HUES48 (cell line): ENCODE measurements around the gene ISCA2.
"Not testable (repeated sequence)": the region's sequence is repeated elsewhere in the genome, so short reads cannot be mapped to it uniquely, and the experiment has no call there.

Experiments used
- H3K27ac ChIP-seq: one replicate; pipeline ENCODE4 v1.7.0; 2013; ENCODE audit warnings: low read depth, low read length, inconsistent platforms
- H3K27me3 ChIP-seq: 2 replicates; pipeline ENCODE4 v1.6.1; 2013; ENCODE audit warnings: mild to moderate bottlenecking, low read length; ENCODE audit not compliant: control insufficient read depth, insufficient read depth
- H3K36me3 ChIP-seq: 2 replicates; pipeline ENCODE4 v1.6.1; 2013; ENCODE audit warnings: low read length; ENCODE audit not compliant: control insufficient read depth, insufficient read depth
- H3K4me1 ChIP-seq: 2 replicates; pipeline ENCODE4 v1.6.1; 2013; ENCODE audit warnings: mild to moderate bottlenecking, low read length; ENCODE audit not compliant: control insufficient read depth, insufficient read depth
- H3K4me3 ChIP-seq: 2 replicates; pipeline ENCODE4 v1.5.1; 2013; ENCODE audit warnings: mild to moderate bottlenecking, low read depth, low read length
- H3K9ac ChIP-seq: 2 replicates; pipeline ENCODE4 v1.6.1; 2013; ENCODE audit warnings: mild to moderate bottlenecking, low read depth, low read length, moderate library complexity
- H3K9me3 ChIP-seq: 2 replicates; pipeline ENCODE4 v1.6.1; 2013; ENCODE audit warnings: low read length; ENCODE audit not compliant: control insufficient read depth, insufficient read depth

The ISCA2 gene

DNA sequence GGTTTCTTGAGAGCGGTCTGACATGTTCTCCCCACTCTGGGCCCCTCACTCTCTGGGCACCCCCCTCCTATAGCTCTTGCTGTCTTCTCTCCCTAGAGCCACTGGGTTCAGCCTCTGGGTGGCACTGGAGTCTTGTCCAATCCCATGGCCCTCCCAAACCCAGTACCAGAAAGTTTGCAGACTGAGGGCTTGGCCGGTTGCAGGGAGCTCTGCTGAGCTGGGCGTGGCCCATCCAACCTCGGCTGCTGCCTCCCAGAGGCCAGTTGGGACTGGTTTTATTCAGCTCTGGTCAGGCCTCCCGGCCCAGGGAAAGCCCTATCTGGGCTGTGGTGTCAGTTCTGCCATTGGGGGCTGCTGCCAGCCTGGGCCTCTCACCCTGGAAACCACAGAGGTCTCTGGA, 37.9 kb downstream of the ISCA2 start:
- Histone ChIP-seq H3K9me3 (no peaks in the 10 kb centered on the region), H3K4me1 (no peaks in the 10 kb centered on the region), H3K4me3 (no peak overlapping the region), H3K27me3 (no peaks in the 10 kb centered on the region), H3K9ac (no peak overlapping the region), H3K36me3 (no peaks in the 10 kb centered on the region), H3K27ac (no peak overlapping the region)

DNA sequence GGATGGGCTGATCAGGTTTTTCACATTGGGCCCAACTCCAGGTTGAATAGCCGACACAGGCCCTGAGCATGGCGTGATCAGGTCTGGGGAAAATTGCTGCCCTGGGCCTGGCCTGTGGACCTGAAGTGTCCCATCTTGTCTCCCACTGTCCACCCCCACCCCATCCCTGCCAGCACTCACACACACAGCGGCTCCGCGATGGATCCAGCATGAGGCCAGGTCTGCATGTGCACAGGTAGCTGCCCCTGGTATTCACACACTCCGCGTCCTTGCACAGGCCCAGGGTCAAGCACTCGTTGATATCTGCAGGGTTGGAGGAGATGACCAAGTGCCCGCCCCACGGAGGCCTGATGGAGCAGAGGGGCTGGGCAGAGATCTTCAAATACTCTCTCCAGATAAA, 38.7 kb downstream of the ISCA2 start:
- Histone ChIP-seq H3K9ac (no peak overlapping the region), H3K4me3 (no peak overlapping the region), H3K9me3 (no peaks in the 10 kb centered on the region), H3K27me3 (no peaks in the 10 kb centered on the region), H3K27ac (no peak overlapping the region), H3K4me1 (no peaks in the 10 kb centered on the region), H3K36me3 (no peaks in the 10 kb centered on the region)

GRCh38 chr14:74533576-74533975, 40.0 kb downstream of the ISCA2 start:
- Histone ChIP-seq H3K4me1 (no peaks in the 10 kb centered on the region), H3K9ac (no peak overlapping the region), H3K27me3 (no peaks in the 10 kb centered on the region), H3K9me3 (no peaks in the 10 kb centered on the region), H3K36me3 (no peaks in the 10 kb centered on the region), H3K27ac (no peak overlapping the region), H3K4me3 (no peak overlapping the region)

DNA sequence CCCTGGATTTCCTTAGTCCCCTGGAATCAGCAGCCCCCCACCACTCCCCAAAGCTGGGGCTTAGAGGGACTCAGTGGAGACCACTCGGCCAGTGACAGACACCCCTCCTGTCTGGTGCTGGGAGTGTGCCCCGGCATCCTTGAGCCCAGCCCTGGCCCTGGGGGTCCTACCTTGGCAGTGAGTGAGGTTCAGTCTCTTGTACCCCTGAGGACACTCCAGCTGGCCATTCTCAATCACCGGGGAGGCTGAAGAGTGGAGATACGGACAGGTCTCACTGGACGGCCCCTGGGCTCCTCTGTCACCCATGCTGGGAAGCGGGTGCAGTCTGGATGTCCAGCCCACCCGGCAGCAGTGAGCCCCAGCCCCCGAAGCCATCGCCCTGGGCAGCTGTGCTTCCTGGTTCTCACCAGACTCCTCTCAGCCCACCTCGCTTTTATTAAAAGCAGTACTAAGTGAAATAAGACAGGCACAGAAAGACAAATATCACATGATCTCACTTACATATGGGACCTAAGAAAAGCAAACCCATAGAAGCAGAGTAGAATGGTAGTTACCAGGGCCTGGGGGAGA, 42.3 kb downstream of the ISCA2 start:
- no peak overlapping the region for H3K4me3 ChIP-seq
- H3K36me3 ChIP-seq, result no peaks in the 10 kb centered on the region
- H3K27me3 ChIP-seq, result no peaks in the 10 kb centered on the region
- no peak overlapping the region for H3K9ac ChIP-seq
- no peaks in the 10 kb centered on the region for H3K9me3 ChIP-seq
- no peak overlapping the region for H3K27ac ChIP-seq
- H3K4me1 ChIP-seq, result no peaks in the 10 kb centered on the region

- H3K9me3 ChIP-seq, H3K4me3 ChIP-seq, H3K27me3 ChIP-seq, H3K9ac ChIP-seq, H3K27ac ChIP-seq, H3K36me3 ChIP-seq, H3K4me1 ChIP-seq: not testable (repeated sequence)
Measured at GRCh38 chr14:74536336-74536735, 42.8 kb downstream of the ISCA2 start.

DNA sequence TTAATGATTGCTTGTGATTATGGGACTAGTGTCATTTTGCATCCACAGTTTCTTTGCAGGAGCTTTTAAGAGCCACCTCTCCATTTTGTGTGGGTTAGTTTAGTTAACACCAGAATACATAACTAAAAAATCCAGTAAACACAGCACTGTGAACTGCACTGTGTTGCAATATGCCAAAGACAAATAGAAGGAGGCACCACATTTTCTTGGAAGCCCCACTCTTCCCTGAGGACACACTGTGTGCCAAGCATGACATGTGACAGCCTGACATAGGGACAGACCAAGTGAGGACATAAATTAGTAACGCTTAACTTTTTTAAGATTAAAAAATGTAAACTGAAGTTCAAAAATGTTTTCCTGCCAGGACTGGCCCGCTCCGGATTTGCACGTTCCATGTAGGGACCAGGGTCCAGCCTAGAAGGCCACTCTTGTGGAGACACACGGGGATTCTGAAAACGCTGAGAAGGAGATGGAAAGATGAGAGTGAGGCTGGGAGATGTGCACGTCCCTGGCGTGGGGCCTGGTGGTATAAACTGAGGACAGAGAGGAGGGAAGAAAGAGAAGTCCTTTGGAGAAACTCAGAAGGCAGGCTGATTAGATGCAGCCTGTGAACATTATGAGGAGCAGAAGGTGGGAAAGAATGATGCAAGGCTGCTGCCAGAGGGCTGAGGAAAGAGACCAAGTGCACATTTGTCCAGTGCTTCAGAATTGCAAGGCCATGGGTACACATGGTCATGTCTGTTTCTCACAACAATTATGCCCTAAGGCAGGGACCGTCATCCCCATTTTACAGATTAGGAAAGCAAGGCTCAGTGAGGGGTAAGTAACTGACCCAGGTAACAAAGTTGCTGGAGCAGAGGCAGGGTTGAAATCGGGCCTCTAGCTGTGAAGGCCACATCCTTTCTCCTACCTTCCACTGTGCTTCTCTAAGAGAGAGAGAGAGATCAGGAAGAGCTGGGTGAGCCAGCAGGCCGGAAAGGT, 45.1 kb downstream of the ISCA2 start:
- H3K27ac ChIP-seq, result no peak overlapping the region
- no peaks in the 10 kb centered on the region for H3K27me3 ChIP-seq
- H3K9ac ChIP-seq, result no peak overlapping the region
- H3K4me3 ChIP-seq, result no peak overlapping the region
- H3K9me3 ChIP-seq, result no peaks in the 10 kb centered on the region
- H3K4me1 ChIP-seq, result no peaks in the 10 kb centered on the region
- H3K36me3 ChIP-seq, result no peaks in the 10 kb centered on the region

DNA sequence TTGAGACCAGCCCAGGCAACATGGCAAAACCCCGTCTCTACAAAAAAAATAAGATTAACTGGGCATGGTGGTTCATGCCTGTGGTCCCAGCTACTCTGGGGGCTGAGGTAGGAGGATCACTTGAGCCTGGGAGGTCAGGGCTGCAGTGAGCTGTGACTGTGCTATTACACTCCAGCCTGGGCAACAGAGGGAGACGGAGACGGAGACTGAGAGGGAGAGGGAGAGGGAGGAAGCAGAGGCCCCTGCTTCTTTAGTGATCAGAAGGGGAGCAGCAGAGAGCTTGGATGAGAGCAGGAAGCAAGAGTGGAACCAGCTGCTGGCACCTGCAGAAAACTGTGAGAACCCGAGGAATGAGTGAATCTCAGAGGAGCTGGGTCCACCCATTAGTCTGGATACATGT, 45.9 kb downstream of the ISCA2 start:
- H3K36me3 ChIP-seq, result no peaks in the 10 kb centered on the region
- H3K27me3 ChIP-seq, result no peaks in the 10 kb centered on the region

DNA sequence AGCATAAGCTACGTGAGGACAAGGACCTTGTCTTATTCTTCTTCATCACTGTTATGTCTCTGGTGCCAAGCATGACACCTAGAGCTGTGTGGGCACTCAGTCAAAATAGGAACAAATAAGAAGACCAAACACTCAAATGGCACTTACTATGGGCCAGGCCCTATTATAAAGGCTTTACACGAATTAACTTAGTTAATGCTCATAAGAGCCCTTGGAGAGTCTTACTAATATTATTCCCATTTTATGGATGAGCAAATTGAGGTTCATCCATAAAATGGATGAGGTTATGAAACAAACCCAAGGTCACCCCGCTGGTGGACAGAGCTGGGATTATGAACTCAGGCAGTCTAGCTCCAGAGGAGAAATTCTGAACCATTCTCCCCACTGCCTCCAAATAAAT, 47.7 kb downstream of the ISCA2 start:
- Histone ChIP-seq H3K4me1 (peaks cover under 1% of the 10 kb centered on the region; the same call in 1 of the 2 replicates), H3K36me3 (no peaks in the 10 kb centered on the region), H3K9ac (no peak overlapping the region), H3K4me3 (no peak overlapping the region), H3K27ac (no peak overlapping the region), H3K9me3 (no peaks in the 10 kb centered on the region), H3K27me3 (no peaks in the 10 kb centered on the region)

More for the DNA sequence above, 45.9 kb downstream of the ISCA2 start:
- no peak overlapping the region for H3K4me3 ChIP-seq
- no peaks in the 10 kb centered on the region for H3K9me3 ChIP-seq
- H3K4me1 ChIP-seq, result no peaks in the 10 kb centered on the region
- no peak overlapping the region for H3K27ac ChIP-seq
- H3K9ac ChIP-seq, result no peak overlapping the region

GRCh38 chr14:74542056-74542685, 48.6 kb downstream of the ISCA2 start:
- Histone ChIP-seq H3K27ac (no peak overlapping the region), H3K27me3 (no peaks in the 10 kb centered on the region), H3K9me3 (no peaks in the 10 kb centered on the region), H3K4me1 (peaks cover 4% of the 10 kb centered on the region; the same call in 1 of the 2 replicates), H3K4me3 (no peak overlapping the region), H3K9ac (no peak overlapping the region), H3K36me3 (no peaks in the 10 kb centered on the region)

DNA sequence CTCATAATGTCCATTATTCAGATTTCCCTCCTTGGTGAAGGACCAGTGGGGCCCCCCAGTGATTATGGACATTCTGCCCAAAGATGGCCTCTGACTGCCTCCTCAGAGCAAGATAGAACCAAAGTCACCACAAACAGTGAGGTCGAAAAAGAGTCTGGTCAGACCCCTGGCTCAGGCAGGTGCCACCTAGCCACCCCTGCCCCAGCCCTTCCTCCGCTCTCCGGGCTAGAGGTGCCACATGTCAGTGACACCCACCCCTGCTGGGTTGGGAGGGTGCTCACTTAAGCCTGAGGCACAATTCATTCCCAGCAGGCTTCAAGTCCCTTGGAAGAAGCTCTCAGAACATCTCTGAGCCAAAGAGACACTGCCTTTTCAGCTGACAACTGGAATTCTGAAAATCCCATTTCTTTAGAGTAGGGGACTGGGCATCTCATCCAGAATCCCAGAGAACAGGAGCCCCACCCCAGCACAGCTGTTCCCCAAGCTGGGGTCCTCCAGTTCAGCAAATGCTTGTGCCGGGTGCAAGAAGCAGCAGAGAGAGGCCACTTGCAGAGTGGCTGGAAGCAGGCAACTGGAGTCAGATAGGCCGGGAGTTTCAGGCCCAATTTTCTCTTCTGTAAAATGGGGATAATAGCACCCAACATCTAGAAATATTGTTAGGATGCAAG, 50.3 kb downstream of the ISCA2 start:
- no peaks in the 10 kb centered on the region for H3K36me3 ChIP-seq
- no peak overlapping the region for H3K4me3 ChIP-seq
- peaks cover 4% of the 10 kb centered on the region; the same call in 1 of the 2 replicates for H3K4me1 ChIP-seq
- no peaks in the 10 kb centered on the region for H3K9me3 ChIP-seq
- H3K27me3 ChIP-seq, result no peaks in the 10 kb centered on the region
- H3K9ac ChIP-seq, result no peak overlapping the region
- H3K27ac ChIP-seq, result no peak overlapping the region
